ENCODE data around the gene TOX2.

Gene TOX2

GRCh38 chr20:44019638-44020335 is 105.1 kb downstream of the TOX2 start:
- ChIA-PET CTCF (no interaction called here), POLR2A (no interaction called here)
- DNase-seq (ENCODE audit: extremely low spot score), result no peak
- TF ChIP-seq ZNF384 (IDR thresholded peaks at IDR 0.05), result no peak
- no peak for TF ChIP-seq SP1 (IDR thresholded peaks at IDR 0.05)
- TF ChIP-seq TARDBP (IDR thresholded peaks at IDR 0.05), result no peak
- no peak for TF ChIP-seq ELF4 (IDR thresholded peaks at IDR 0.05)
- no peak for TF ChIP-seq L3MBTL2 (conservative IDR thresholded peaks at IDR 0.05)
- no peak for TF ChIP-seq ARNT (IDR thresholded peaks at IDR 0.05)
- TF ChIP-seq SUZ12 (IDR thresholded peaks at IDR 0.05), result no peak
- no peak for TF ChIP-seq BHLHE40 (IDR thresholded peaks at IDR 0.05; ENCODE audit: borderline replicate concordance)
- no peak for TF ChIP-seq FOXM1 (IDR thresholded peaks at IDR 0.05; ENCODE audit: borderline replicate concordance)
- no peak for TF ChIP-seq NFRKB (IDR thresholded peaks at IDR 0.05)
- no peak for TF ChIP-seq PKNOX1 (IDR thresholded peaks at IDR 0.05)
- no peak for TF ChIP-seq FOXA1 (IDR thresholded peaks at IDR 0.05)

GRCh38 chr20:44020406-44021148 is 105.9 kb downstream of the TOX2 start:
- POLR2A ChIA-PET, result no interaction called here
- DNase-seq (ENCODE audit: extremely low spot score), result no peak
- CTCF ChIA-PET, result no interaction called here
- no peak for TF ChIP-seq LEF1 (IDR thresholded peaks at IDR 0.05; ENCODE audit: borderline replicate concordance)
- no peak for TF ChIP-seq FOXK2 (IDR thresholded peaks at IDR 0.05)
- TF ChIP-seq CTBP1 (IDR thresholded peaks at IDR 0.05; ENCODE audit: borderline replicate concordance), result no peak
- no peak for TF ChIP-seq NFRKB (IDR thresholded peaks at IDR 0.05)
- no peak for TF ChIP-seq PKNOX1 (IDR thresholded peaks at IDR 0.05)
- TF ChIP-seq L3MBTL2 (conservative IDR thresholded peaks at IDR 0.05), result no peak
- TF ChIP-seq TARDBP (IDR thresholded peaks at IDR 0.05), result no peak
- TF ChIP-seq BHLHE40 (IDR thresholded peaks at IDR 0.05; ENCODE audit: borderline replicate concordance), result no peak
- TF ChIP-seq SUZ12 (IDR thresholded peaks at IDR 0.05), result no peak
- TF ChIP-seq SP1 (IDR thresholded peaks at IDR 0.05), result no peak
- TF ChIP-seq ZNF384 (IDR thresholded peaks at IDR 0.05), result no peak
- no peak for TF ChIP-seq FOXM1 (IDR thresholded peaks at IDR 0.05; ENCODE audit: borderline replicate concordance)
- TF ChIP-seq HDGF (IDR thresholded peaks at IDR 0.05; ENCODE audit: borderline replicate concordance), result no peak
- TF ChIP-seq ARNT (IDR thresholded peaks at IDR 0.05), result no peak
- TF ChIP-seq FOXA1 (IDR thresholded peaks at IDR 0.05), result no peak
- no peak for TF ChIP-seq ELF4 (IDR thresholded peaks at IDR 0.05)

- no peak for DNase-seq (ENCODE audit: extremely low spot score)
- CTCF ChIA-PET, result no interaction called here
- POLR2A ChIA-PET, result no interaction called here
- TF ChIP-seq HDGF (IDR thresholded peaks at IDR 0.05; ENCODE audit: borderline replicate concordance) (no peak), FOXM1 (IDR thresholded peaks at IDR 0.05; ENCODE audit: borderline replicate concordance) (no peak), NFRKB (IDR thresholded peaks at IDR 0.05) (no peak), SUZ12 (IDR thresholded peaks at IDR 0.05) (no peak), ARNT (IDR thresholded peaks at IDR 0.05) (no peak), BHLHE40 (IDR thresholded peaks at IDR 0.05; ENCODE audit: borderline replicate concordance) (no peak), FOXK2 (IDR thresholded peaks at IDR 0.05) (no peak)
Measured at GRCh38 chr20:44021186-44021585, 106.5 kb downstream of the TOX2 start.

- POLR2A ChIA-PET, result no interaction called here
- CTCF ChIA-PET, result no interaction called here
- TF ChIP-seq FOXM1 (IDR thresholded peaks at IDR 0.05; ENCODE audit: borderline replicate concordance) (no peak), LEF1 (IDR thresholded peaks at IDR 0.05; ENCODE audit: borderline replicate concordance) (no peak), PKNOX1 (IDR thresholded peaks at IDR 0.05) (no peak), ARNT (IDR thresholded peaks at IDR 0.05) (no peak), L3MBTL2 (conservative IDR thresholded peaks at IDR 0.05) (no peak), FOXA1 (IDR thresholded peaks at IDR 0.05) (no peak), NFRKB (IDR thresholded peaks at IDR 0.05) (no peak), BHLHE40 (IDR thresholded peaks at IDR 0.05; ENCODE audit: borderline replicate concordance) (no peak), ELF4 (IDR thresholded peaks at IDR 0.05) (no peak), ZNF384 (IDR thresholded peaks at IDR 0.05) (no peak), FOXK2 (IDR thresholded peaks at IDR 0.05) (no peak)
- DNase-seq (ENCODE audit: extremely low spot score), result no peak
Measured at GRCh38 chr20:44021900-44022299, 107.2 kb downstream of the TOX2 start.

GRCh38 chr20:44022464-44022863 is 107.8 kb downstream of the TOX2 start:
- TF ChIP-seq ZNF384 (IDR thresholded peaks at IDR 0.05) (no peak), BHLHE40 (IDR thresholded peaks at IDR 0.05; ENCODE audit: borderline replicate concordance) (no peak), LEF1 (IDR thresholded peaks at IDR 0.05; ENCODE audit: borderline replicate concordance) (no peak), SP1 (IDR thresholded peaks at IDR 0.05) (no peak), FOXM1 (IDR thresholded peaks at IDR 0.05; ENCODE audit: borderline replicate concordance) (no peak), FOXK2 (IDR thresholded peaks at IDR 0.05) (no peak), NFRKB (IDR thresholded peaks at IDR 0.05) (no peak), TARDBP (IDR thresholded peaks at IDR 0.05) (no peak), HDGF (IDR thresholded peaks at IDR 0.05; ENCODE audit: borderline replicate concordance) (no peak), CTBP1 (IDR thresholded peaks at IDR 0.05; ENCODE audit: borderline replicate concordance) (no peak), FOXA1 (IDR thresholded peaks at IDR 0.05) (no peak), L3MBTL2 (conservative IDR thresholded peaks at IDR 0.05) (no peak), ARNT (IDR thresholded peaks at IDR 0.05) (no peak), SUZ12 (IDR thresholded peaks at IDR 0.05) (no peak), ELF4 (IDR thresholded peaks at IDR 0.05) (no peak), PKNOX1 (IDR thresholded peaks at IDR 0.05) (no peak)
- ChIA-PET CTCF (no interaction called here), POLR2A (no interaction called here)
- DNase-seq (ENCODE audit: extremely low spot score), result no peak
